Cardiac fibroblast (primary cell): ENCODE data around the gene SF3B1.
A peak's percentile ranks its signal among the peaks of the same experiment; 100 is the strongest.
"Not testable (repeated sequence)": the region's sequence is repeated elsewhere in the genome, so short reads cannot be mapped to it uniquely, and the experiment has no call there.

Experiments
- DNase-seq, 2 donors: peaks; one replicate each; pipeline versions ENCODE4 v3.0.0 to v3.0.0-alpha.2; 2010; ENCODE audit warnings: low read depth in 2 of 2
- H3K4me3 ChIP-seq, 2 donors: replicated peaks in 1 of 2; 1 replicate in 1 of 2; 2 replicates in 1 of 2; pipeline ENCODE4 v1.5.1; 2011; ENCODE audit warnings: low read depth in 2 of 2, low read length in 2 of 2, mild to moderate bottlenecking in 2 of 2, moderate library complexity in 1 of 2
- CTCF ChIP-seq: IDR thresholded peaks from one replicate; pipeline ENCODE4 v1.5.1; 2011; ENCODE audit warnings: low read depth, mild to moderate bottlenecking, low read length, inconsistent platforms

SF3B1 gene

GRCh38 chr2:197391220-197391717 is 43.6 kb downstream of the SF3B1 start:
- TF ChIP-seq CTCF, result no peak
- no peak for DNase-seq
- no peak overlapping the region for H3K4me3 ChIP-seq

- no peak overlapping the region for H3K4me3 ChIP-seq
- DNase-seq, result no peak
- no peak for TF ChIP-seq CTCF
Measured at GRCh38 chr2:197388866-197389587, 45.8 kb downstream of the SF3B1 start.

GRCh38 chr2:197387179-197387578 is 47.6 kb downstream of the SF3B1 start:
- H3K4me3 ChIP-seq, result no peak overlapping the region
- no peak for TF ChIP-seq CTCF
- no peak for DNase-seq

GRCh38 chr2:197386242-197386641 is 48.6 kb downstream of the SF3B1 start:
- H3K4me3 ChIP-seq, result no peak overlapping the region
- TF ChIP-seq CTCF, result no peak
- DNase-seq, result no peak

GRCh38 chr2:197383825-197384224 is 51.0 kb downstream of the SF3B1 start:
- H3K4me3 ChIP-seq, result no peak overlapping the region
- no peak for TF ChIP-seq CTCF
- no peak for DNase-seq

GRCh38 chr2:197381641-197382040 is 53.2 kb downstream of the SF3B1 start:
- DNase-seq, result no peak
- TF ChIP-seq CTCF, result no peak
- H3K4me3 ChIP-seq, result no peak overlapping the region

- H3K4me3 ChIP-seq, result not testable (repeated sequence)
- DNase-seq, result peak in 1 of 2 donors; percentile 23
Measured at GRCh38 chr2:197379918-197380309, 54.9 kb downstream of the SF3B1 start.

- peak; percentile 59 to 65 for DNase-seq
- not testable (repeated sequence) for H3K4me3 ChIP-seq
Measured at GRCh38 chr2:197379308-197379917, 55.4 kb downstream of the SF3B1 start.
